A673 (cell line): ENCODE data around the gene SLC16A12.

ENCODE experiments used
- CTCF ChIP-seq: fragments of 300-800, 200-600 bp; sonication (generic); conservative IDR thresholded peaks from 2 replicates; pipeline ENCODE4 v1.5.1; 2017; ENCODE audit warnings: low read depth, mild to moderate bottlenecking, antibody characterized with exemption, low read length, moderate library complexity, mixed read lengths
- EZH2 ChIP-seq: fragments of 200-600 bp; sonication (generic); IDR thresholded peaks from 2 replicates; pipeline ENCODE4 v1.6.1; 2017; ENCODE audit warnings: borderline replicate concordance, low read depth, mild to moderate bottlenecking, mixed read lengths, antibody characterized with exemption, low read length; ENCODE audit not compliant: poor library complexity, severe bottlenecking

DNA sequence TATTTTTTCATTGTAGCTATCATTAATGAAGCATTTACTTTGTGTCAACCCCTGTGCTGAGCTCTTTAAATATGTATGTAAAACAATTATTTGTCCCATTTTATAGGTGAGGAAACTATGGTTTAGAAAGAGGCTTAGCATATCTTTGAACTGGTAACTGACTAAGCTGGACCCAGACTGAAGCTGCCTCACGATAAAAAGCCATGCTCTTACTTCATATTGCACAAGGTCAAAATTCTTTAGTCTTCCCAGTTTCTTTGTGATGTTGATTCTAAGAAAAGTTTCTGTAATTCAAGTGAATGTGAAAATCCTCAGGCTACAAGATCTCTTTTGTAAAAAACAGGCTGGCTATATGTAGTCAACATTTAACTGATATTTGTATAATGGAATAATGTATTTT, 46.6 kb upstream of the SLC16A12 start:
- TF ChIP-seq CTCF (no peak), EZH2 (no peak)
